Tibial nerve (tissue), 3 donors: ENCODE results near the gene CFAP20DC.

Experiments used
- POLR2A ChIP-seq, 2 donors: fragments of 450-650 bp; IDR thresholded peaks; one replicate each; pipeline ENCODE4 v1.6.1; 2017; ENCODE audit warnings: antibody characterized with exemption in 2 of 2, mild to moderate bottlenecking in 2 of 2, moderate library complexity in 2 of 2
- TF ChIP-seq, protein P1 (sequence below), 5 experiments: fragments of 200-600 bp in 3 of 5; fragments of 450-650 bp in 2 of 5; sonication (generic) in 3 of 5; IDR thresholded peaks; one replicate each; pipeline ENCODE4 v1.5.1; 2016 to 2019; ENCODE audit warnings: antibody characterized with exemption in 5 of 5, mild to moderate bottlenecking in 3 of 5, moderate library complexity in 2 of 5

DNA sequence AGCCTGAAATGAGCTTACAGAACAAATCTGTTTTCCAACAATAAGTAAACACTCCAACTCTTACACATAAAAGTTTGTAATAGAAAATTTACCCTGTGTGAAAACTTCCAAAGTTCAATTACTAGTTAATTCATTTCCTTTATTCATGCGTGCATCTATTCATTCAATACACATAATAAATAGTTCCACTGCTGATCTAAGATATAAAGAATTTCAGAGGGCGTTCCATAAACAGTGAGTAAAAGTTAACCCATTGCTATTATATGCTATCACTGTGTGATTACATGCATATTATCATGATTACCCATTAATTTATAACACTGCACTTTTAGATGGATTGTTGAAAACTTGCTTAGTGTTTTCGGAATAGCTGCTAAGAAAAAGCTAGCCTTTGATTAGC, 36.2 kb upstream of the CFAP20DC start:
- TF ChIP-seq, protein P1, sequence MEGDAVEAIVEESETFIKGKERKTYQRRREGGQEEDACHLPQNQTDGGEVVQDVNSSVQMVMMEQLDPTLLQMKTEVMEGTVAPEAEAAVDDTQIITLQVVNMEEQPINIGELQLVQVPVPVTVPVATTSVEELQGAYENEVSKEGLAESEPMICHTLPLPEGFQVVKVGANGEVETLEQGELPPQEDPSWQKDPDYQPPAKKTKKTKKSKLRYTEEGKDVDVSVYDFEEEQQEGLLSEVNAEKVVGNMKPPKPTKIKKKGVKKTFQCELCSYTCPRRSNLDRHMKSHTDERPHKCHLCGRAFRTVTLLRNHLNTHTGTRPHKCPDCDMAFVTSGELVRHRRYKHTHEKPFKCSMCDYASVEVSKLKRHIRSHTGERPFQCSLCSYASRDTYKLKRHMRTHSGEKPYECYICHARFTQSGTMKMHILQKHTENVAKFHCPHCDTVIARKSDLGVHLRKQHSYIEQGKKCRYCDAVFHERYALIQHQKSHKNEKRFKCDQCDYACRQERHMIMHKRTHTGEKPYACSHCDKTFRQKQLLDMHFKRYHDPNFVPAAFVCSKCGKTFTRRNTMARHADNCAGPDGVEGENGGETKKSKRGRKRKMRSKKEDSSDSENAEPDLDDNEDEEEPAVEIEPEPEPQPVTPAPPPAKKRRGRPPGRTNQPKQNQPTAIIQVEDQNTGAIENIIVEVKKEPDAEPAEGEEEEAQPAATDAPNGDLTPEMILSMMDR (IDR thresholded peaks at IDR 0.05) = no peak
- TF ChIP-seq POLR2A (IDR thresholded peaks at IDR 0.05) = no peak
